ENCODE measurements around the gene DNAJB7.
"Not testable (repeated sequence)": the region's sequence is repeated elsewhere in the genome, so short reads cannot be mapped to it uniquely, and the experiment has no call there.

The DNAJB7 gene

GRCh38 chr22:40862013-40862412, at the start of gene DNAJB7:
Gene DNAJB7, minus strand, starts transcription at chr22:40862113. Its CDS starts 119 bp downstream, at chr22:40861994.
- no peak for DNase-seq

GRCh38 chr22:40908895-40909294, 47.0 kb upstream of the DNAJB7 start:
- DNase-seq = no peak

- no peak for DNase-seq
These were observed 42.2 kb upstream of the DNAJB7 start for GRCh38 chr22:40904101-40904500.

GRCh38 chr22:40898850-40899357, 37.0 kb upstream of the DNAJB7 start:
- no peak for DNase-seq

GRCh38 chr22:40894417-40894816, 32.5 kb upstream of the DNAJB7 start:
- DNase-seq = no peak

GRCh38 chr22:40890881-40891280, 29.0 kb upstream of the DNAJB7 start:
- DNase-seq = no peak

GRCh38 chr22:40889116-40889515, 27.2 kb upstream of the DNAJB7 start:
- no peak for DNase-seq

GRCh38 chr22:40878922-40879321, 17.0 kb upstream of the DNAJB7 start:
- no peak for DNase-seq

GRCh38 chr22:40877488-40877887, 15.6 kb upstream of the DNAJB7 start:
- no peak for DNase-seq

- no peak for DNase-seq
These were observed 15.0 kb upstream of the DNAJB7 start for GRCh38 chr22:40876907-40877306.

GRCh38 chr22:40875111-40875510, 13.2 kb upstream of the DNAJB7 start:
- DNase-seq = no peak

- no peak for DNase-seq
These were observed 12.1 kb upstream of the DNAJB7 start for GRCh38 chr22:40874016-40874415.

- not testable (repeated sequence) for DNase-seq
These were observed 6.5 kb upstream of the DNAJB7 start for GRCh38 chr22:40868379-40868778.

- no peak for DNase-seq
These were observed 5.2 kb upstream of the DNAJB7 start for GRCh38 chr22:40867109-40867508.

- no peak for DNase-seq
These were observed 624 bp upstream of the DNAJB7 start for GRCh38 chr22:40862537-40862936.

- DNase-seq = no peak
These were observed 4.5 kb downstream of the DNAJB7 start for GRCh38 chr22:40857309-40857855.

- DNase-seq = peak; percentile 93 to 97 (median 96)
These were observed 5.2 kb downstream of the DNAJB7 start, which contains the start of the genes ST13 and XPNPEP3 for GRCh38 chr22:40856513-40857308. Gene ST13, minus strand, starts transcription at chr22:40856639. Its CDS starts 99 bp downstream, at chr22:40856540. Gene XPNPEP3, plus strand, starts transcription at chr22:40857148. Its CDS starts 34 bp downstream, at chr22:40857182.

GRCh38 chr22:40855979-40856512, 5.9 kb downstream of the DNAJB7 start:
- peak in 2 of 4 experiments; percentile 23 to 38 for DNase-seq

GRCh38 chr22:40855071-40855978, 6.6 kb downstream of the DNAJB7 start:
- no peak for DNase-seq

GRCh38 chr22:40853961-40854360, 8.0 kb downstream of the DNAJB7 start:
- DNase-seq = no peak

GRCh38 chr22:40853333-40853732, 8.6 kb downstream of the DNAJB7 start:
- DNase-seq = no peak

- DNase-seq = not testable (repeated sequence)
These were observed 16.1 kb downstream of the DNAJB7 start for GRCh38 chr22:40845816-40846215.

GRCh38 chr22:40844951-40845350, 17.0 kb downstream of the DNAJB7 start:
- DNase-seq = no peak
